Neural cell (in vitro differentiated cells): ENCODE data around the gene TMPRSS15. TPM values are rescaled to one million over a fixed set of nuclear protein-coding genes. Genes with fewer than 3 reads are reported as not detected.

Experiments used
- H2AFZ ChIP-seq: fragments of 200-600, 300-800 bp; sonication (generic), shearing (Covaris generic); 2 replicates; pipeline ENCODE4 v1.6.0; 2014; ENCODE audit warnings: low read depth, mild to moderate bottlenecking, antibody characterized with exemption, low read length, moderate library complexity
- H3F3A ChIP-seq: fragments of 200-600 bp; shearing (Covaris generic); 2 replicates; pipeline ENCODE4 v1.6.1; 2016; ENCODE audit warnings: mild to moderate bottlenecking, moderate library complexity, mixed read lengths, antibody characterized with exemption, low read length; ENCODE audit not compliant: insufficient read depth, poor library complexity, severe bottlenecking
- H3K27ac ChIP-seq: fragments of 200-600, 300-800 bp; sonication (generic), shearing (Covaris generic); 2 replicates; pipeline ENCODE4 v1.5.1; 2014; ENCODE audit warnings: mild to moderate bottlenecking, low read length, moderate library complexity
- H3K27me3 ChIP-seq: fragments of 300-800, 200-600 bp; sonication (generic), shearing (Covaris generic); 2 replicates; pipeline ENCODE4 v1.6.0; 2014; ENCODE audit warnings: mild to moderate bottlenecking, low read depth, low read length, moderate library complexity; ENCODE audit not compliant: insufficient read depth
- H3K36me3 ChIP-seq: fragments of 300-800, 200-600 bp; sonication (generic), shearing (Covaris generic); 2 replicates; pipeline ENCODE4 v1.5.1; 2014; ENCODE audit warnings: mild to moderate bottlenecking, antibody characterized with exemption, low read length, moderate library complexity; ENCODE audit not compliant: insufficient read depth
- H3K4me2 ChIP-seq: fragments of 300-800, 200-600 bp; sonication (generic), shearing (Covaris generic); 2 replicates; pipeline ENCODE4 v1.6.0; 2014; ENCODE audit warnings: mild to moderate bottlenecking, low read length
- H3K4me3 ChIP-seq: fragments of 300-800, 200-600 bp; sonication (generic), shearing (Covaris generic); 2 replicates; pipeline ENCODE4 v1.5.1; 2014; ENCODE audit warnings: mild to moderate bottlenecking, low read length, moderate library complexity
- H3K79me2 ChIP-seq: fragments of 200-600 bp; shearing (Covaris generic); replicated peaks from 2 replicates; pipeline ENCODE4 v1.6.0; 2014; ENCODE audit warnings: mild to moderate bottlenecking, low read length, moderate library complexity; ENCODE audit not compliant: insufficient read depth
- H3K9ac ChIP-seq: fragments of 300-800, 200-600 bp; sonication (generic), shearing (Covaris generic); 2 replicates; pipeline ENCODE4 v1.6.1; 2016; ENCODE audit warnings: mild to moderate bottlenecking, low read length, mixed read lengths
- H3K9me2 ChIP-seq: fragments of 200-600 bp; shearing (Covaris generic); 2 replicates; pipeline ENCODE4 v1.6.1; 2016; ENCODE audit warnings: mild to moderate bottlenecking, low read length, mixed read lengths; ENCODE audit not compliant: insufficient read depth
- H3K9me3 ChIP-seq: fragments of 200-600, 300-800 bp; sonication (generic), shearing (Covaris generic); 2 replicates; pipeline ENCODE4 v1.6.1; 2016; ENCODE audit warnings: mild to moderate bottlenecking, mixed run types, low read length, moderate library complexity, mixed read lengths
- H4K20me1 ChIP-seq: fragments of 200-600 bp; shearing (Covaris generic); 2 replicates; pipeline ENCODE4 v1.6.1; 2016; ENCODE audit warnings: mild to moderate bottlenecking, mixed run types; ENCODE audit not compliant: insufficient read depth
- EP300 ChIP-seq: fragments of 450-650 bp; conservative IDR thresholded peaks from 2 replicates; pipeline ENCODE4 v1.6.1; 2014; ENCODE audit warnings: antibody characterized with exemption, mild to moderate bottlenecking, moderate library complexity; ENCODE audit not compliant: poor library complexity, severe bottlenecking
- EZH2 ChIP-seq: fragments of 200-600, 300-800 bp; shearing (Covaris generic), sonication (generic); IDR thresholded peaks from 2 replicates; pipeline ENCODE4 v1.6.1; 2014; ENCODE audit warnings: antibody characterized with exemption, low read length, borderline replicate concordance, mild to moderate bottlenecking; ENCODE audit not compliant: insufficient read depth, poor library complexity, severe bottlenecking
- MXI1 ChIP-seq: fragments of 450-650 bp; conservative IDR thresholded peaks from 2 replicates; pipeline ENCODE4 v1.6.1; 2014; ENCODE audit warnings: antibody characterized with exemption, mild to moderate bottlenecking; ENCODE audit not compliant: poor library complexity, severe bottlenecking
- POLR2AphosphoS5 ChIP-seq: IDR thresholded peaks from 2 replicates; pipeline ENCODE4 v1.6.1; 2012
- RAD21 ChIP-seq: fragments of 450-650 bp; conservative IDR thresholded peaks from 2 replicates; pipeline ENCODE4 v1.6.1; 2014; ENCODE audit warnings: antibody characterized with exemption, mild to moderate bottlenecking, moderate library complexity
- SMC3 ChIP-seq: fragments of 450-650 bp; conservative IDR thresholded peaks from 2 replicates; pipeline ENCODE4 v1.6.1; 2014; ENCODE audit warnings: antibody characterized with exemption, mild to moderate bottlenecking, moderate library complexity; ENCODE audit not compliant: poor library complexity
- TAF1 ChIP-seq: IDR thresholded peaks from 2 replicates; pipeline ENCODE4 v1.6.1; 2012; ENCODE audit warnings: low read depth
- polyA plus RNA-seq: library from polyadenylated mRNA; depleted of rRNA; stranded (reverse); fragments of >200 nt; gene quantifications from 2 replicates; pipeline ENCODE4 v1.2.3, GENCODE V29; 2014
- TF ChIP-seq, protein P1 (sequence below): fragments of 450-650 bp; IDR thresholded peaks from 2 replicates; pipeline ENCODE4 v1.5.1; 2014; ENCODE audit warnings: antibody characterized with exemption, mild to moderate bottlenecking, moderate library complexity; ENCODE audit not compliant: poor library complexity, severe bottlenecking
- TF ChIP-seq, protein P2 (sequence below): IDR thresholded peaks from 2 replicates; pipeline ENCODE4 v1.6.1; 2012; ENCODE audit warnings: borderline replicate concordance

Gene TMPRSS15
- polyA plus RNA-seq, 1 donor from 2014 or later = 0.50 TPM

DNA sequence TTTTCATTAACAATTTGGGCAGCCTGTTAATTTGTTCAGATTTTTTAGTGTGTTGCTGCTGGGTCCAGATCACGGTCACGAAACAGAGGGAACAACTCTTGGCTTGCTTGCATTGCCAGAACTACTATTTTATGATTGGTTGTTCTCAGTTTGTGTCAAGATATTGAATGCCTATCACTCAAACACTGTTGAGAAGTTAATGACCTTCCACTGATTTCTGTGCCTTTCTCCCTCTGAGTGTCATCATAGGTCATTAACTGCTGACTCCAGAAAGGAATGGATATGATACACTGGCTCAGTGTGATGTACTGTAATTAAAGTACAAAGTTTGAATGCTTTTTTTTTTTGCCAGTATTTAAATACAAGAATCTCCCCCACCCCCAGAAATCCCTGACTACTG lies 149.8 kb downstream of the TMPRSS15 start:
- no peaks in the 10 kb centered on the region for H3K9me2 ChIP-seq
- TF ChIP-seq EP300 (peak; percentile 41), POLR2AphosphoS5 (peak; percentile 25), TAF1 (no peak), SMC3 (no peak)
- H3K9me3 ChIP-seq = no peaks in the 10 kb centered on the region
- H3K36me3 ChIP-seq = no peaks in the 10 kb centered on the region
- no peak overlapping the region for H3K27ac ChIP-seq
- H3K27me3 ChIP-seq = no peaks in the 10 kb centered on the region
- H3F3A ChIP-seq = peaks cover 3% of the 10 kb centered on the region
- no peak overlapping the region for H2AFZ ChIP-seq
- no peak overlapping the region for H3K4me3 ChIP-seq
- no peaks in the 10 kb centered on the region for H4K20me1 ChIP-seq
- no peaks in the 10 kb centered on the region for H3K79me2 ChIP-seq
- H3K9ac ChIP-seq = no peak overlapping the region
- no peak overlapping the region for H3K4me2 ChIP-seq

DNA sequence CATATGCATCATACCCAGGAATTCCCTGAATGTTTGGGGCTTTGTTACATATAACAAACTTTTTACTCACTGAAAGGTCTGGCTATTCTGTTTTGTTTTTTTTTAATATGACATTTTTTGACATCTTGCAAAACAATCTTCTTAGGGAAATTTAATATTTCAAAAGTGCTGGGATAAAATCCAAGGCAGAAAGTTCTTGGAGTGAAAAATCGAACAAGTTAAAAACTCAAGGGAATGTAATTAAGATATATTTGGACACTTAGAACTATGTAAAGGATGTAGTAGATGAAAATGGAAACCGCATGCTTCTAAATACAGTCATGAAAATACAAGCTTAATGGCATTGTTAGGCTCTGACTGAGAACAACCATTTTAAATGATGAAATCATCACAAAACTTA lies 150.4 kb downstream of the TMPRSS15 start:
- H3K9ac ChIP-seq = no peak overlapping the region
- no peaks in the 10 kb centered on the region for H3K9me2 ChIP-seq
- H3K36me3 ChIP-seq = no peaks in the 10 kb centered on the region
- H3K4me2 ChIP-seq = no peak overlapping the region
- no peak for TF ChIP-seq MXI1
- TF ChIP-seq EZH2 = no peak
- no peak for TF ChIP-seq TAF1
- TF ChIP-seq, protein P1, sequence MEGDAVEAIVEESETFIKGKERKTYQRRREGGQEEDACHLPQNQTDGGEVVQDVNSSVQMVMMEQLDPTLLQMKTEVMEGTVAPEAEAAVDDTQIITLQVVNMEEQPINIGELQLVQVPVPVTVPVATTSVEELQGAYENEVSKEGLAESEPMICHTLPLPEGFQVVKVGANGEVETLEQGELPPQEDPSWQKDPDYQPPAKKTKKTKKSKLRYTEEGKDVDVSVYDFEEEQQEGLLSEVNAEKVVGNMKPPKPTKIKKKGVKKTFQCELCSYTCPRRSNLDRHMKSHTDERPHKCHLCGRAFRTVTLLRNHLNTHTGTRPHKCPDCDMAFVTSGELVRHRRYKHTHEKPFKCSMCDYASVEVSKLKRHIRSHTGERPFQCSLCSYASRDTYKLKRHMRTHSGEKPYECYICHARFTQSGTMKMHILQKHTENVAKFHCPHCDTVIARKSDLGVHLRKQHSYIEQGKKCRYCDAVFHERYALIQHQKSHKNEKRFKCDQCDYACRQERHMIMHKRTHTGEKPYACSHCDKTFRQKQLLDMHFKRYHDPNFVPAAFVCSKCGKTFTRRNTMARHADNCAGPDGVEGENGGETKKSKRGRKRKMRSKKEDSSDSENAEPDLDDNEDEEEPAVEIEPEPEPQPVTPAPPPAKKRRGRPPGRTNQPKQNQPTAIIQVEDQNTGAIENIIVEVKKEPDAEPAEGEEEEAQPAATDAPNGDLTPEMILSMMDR = no peak
- TF ChIP-seq SMC3 = no peak
- no peak for TF ChIP-seq POLR2AphosphoS5
- TF ChIP-seq RAD21 = no peak
- TF ChIP-seq, protein P2, sequence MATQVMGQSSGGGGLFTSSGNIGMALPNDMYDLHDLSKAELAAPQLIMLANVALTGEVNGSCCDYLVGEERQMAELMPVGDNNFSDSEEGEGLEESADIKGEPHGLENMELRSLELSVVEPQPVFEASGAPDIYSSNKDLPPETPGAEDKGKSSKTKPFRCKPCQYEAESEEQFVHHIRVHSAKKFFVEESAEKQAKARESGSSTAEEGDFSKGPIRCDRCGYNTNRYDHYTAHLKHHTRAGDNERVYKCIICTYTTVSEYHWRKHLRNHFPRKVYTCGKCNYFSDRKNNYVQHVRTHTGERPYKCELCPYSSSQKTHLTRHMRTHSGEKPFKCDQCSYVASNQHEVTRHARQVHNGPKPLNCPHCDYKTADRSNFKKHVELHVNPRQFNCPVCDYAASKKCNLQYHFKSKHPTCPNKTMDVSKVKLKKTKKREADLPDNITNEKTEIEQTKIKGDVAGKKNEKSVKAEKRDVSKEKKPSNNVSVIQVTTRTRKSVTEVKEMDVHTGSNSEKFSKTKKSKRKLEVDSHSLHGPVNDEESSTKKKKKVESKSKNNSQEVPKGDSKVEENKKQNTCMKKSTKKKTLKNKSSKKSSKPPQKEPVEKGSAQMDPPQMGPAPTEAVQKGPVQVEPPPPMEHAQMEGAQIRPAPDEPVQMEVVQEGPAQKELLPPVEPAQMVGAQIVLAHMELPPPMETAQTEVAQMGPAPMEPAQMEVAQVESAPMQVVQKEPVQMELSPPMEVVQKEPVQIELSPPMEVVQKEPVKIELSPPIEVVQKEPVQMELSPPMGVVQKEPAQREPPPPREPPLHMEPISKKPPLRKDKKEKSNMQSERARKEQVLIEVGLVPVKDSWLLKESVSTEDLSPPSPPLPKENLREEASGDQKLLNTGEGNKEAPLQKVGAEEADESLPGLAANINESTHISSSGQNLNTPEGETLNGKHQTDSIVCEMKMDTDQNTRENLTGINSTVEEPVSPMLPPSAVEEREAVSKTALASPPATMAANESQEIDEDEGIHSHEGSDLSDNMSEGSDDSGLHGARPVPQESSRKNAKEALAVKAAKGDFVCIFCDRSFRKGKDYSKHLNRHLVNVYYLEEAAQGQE = no peak
- TF ChIP-seq EP300 = no peak
- peaks cover 3% of the 10 kb centered on the region for H3F3A ChIP-seq
- no peaks in the 10 kb centered on the region for H3K79me2 ChIP-seq
- H3K9me3 ChIP-seq = no peaks in the 10 kb centered on the region
- no peaks in the 10 kb centered on the region for H3K27me3 ChIP-seq
- H3K27ac ChIP-seq = no peak overlapping the region
- H3K4me3 ChIP-seq = no peak overlapping the region
- no peak overlapping the region for H2AFZ ChIP-seq
- H4K20me1 ChIP-seq = no peaks in the 10 kb centered on the region

DNA sequence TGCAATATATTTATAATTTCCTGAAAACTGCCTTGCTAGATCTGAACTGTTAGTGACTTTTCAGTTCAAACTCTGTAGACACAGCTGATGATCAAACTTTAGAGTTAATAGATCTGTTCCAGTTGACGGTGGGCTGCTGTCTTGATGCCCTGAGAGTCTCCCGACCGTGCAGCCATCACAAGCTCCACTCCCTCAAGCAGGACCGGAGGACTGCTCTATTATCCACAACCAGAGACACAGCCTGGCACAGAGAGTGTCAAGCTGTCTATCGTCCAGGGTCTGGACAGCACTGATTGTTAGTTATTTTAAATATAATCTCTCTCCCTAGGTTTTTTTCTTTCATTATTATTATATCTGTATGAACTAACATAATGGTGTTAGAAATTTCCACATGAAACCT lies 150.9 kb downstream of the TMPRSS15 start:
- Histone ChIP-seq H3K4me2 (no peak overlapping the region), H3K9ac (no peak overlapping the region), H2AFZ (no peak overlapping the region)

More for the DNA sequence above, 150.9 kb downstream of the TMPRSS15 start:
- Histone ChIP-seq H3K27me3 (no peaks in the 10 kb centered on the region), H3K36me3 (no peaks in the 10 kb centered on the region), H4K20me1 (no peaks in the 10 kb centered on the region), H3K4me3 (no peak overlapping the region), H3K27ac (no peak overlapping the region), H3K9me2 (no peaks in the 10 kb centered on the region), H3F3A (no peaks in the 10 kb centered on the region), H3K79me2 (no peaks in the 10 kb centered on the region), H3K9me3 (no peaks in the 10 kb centered on the region)
- no peak for TF ChIP-seq MXI1
